ENCODE data around the gene ELMO1. TPM values are rescaled to one million over a fixed set of nuclear protein-coding genes. Genes with fewer than 3 reads are reported as not detected.
A peak's percentile ranks its signal among the peaks of the same experiment; 100 is the strongest.

Gene ELMO1
- total RNA-seq, 4 donors from 2014 or later: 31.1 to 42.9 (median 38.7) TPM

DNA sequence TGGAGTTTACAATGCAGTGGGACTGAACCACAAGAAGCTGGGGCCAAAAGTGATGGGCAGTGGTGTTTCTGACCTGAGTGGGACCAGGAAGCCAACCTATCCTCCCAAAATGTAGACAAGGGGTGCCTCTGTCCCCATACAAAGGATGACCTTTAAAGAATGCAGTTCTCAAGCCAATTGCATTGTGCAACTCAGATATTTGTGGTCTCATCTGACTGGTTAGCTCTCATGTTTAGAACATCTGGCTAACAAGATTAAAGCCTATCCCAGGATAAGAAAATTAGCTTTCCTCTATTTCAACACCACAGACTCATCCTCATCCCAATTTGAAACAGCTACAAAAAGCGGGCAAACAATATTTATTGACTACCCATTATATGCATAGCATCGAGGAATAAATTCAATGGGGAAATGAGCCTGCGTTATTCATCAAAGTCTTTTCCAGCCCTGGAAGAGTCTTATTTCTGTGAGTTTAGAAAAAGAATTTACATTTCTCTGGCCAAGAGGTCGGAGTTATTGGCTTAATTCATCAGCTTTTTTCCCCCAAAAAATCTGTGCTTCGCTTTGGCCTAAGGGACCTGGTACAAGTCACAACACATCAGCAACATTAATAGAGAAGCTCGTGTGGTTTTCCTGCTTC lies 26.7 kb downstream of the ELMO1 start:
- TF ChIP-seq POLR2AphosphoS5 (IDR thresholded peaks at IDR 0.05): peak in 1 of 2 donors; percentile 52
- TF ChIP-seq, protein P1, sequence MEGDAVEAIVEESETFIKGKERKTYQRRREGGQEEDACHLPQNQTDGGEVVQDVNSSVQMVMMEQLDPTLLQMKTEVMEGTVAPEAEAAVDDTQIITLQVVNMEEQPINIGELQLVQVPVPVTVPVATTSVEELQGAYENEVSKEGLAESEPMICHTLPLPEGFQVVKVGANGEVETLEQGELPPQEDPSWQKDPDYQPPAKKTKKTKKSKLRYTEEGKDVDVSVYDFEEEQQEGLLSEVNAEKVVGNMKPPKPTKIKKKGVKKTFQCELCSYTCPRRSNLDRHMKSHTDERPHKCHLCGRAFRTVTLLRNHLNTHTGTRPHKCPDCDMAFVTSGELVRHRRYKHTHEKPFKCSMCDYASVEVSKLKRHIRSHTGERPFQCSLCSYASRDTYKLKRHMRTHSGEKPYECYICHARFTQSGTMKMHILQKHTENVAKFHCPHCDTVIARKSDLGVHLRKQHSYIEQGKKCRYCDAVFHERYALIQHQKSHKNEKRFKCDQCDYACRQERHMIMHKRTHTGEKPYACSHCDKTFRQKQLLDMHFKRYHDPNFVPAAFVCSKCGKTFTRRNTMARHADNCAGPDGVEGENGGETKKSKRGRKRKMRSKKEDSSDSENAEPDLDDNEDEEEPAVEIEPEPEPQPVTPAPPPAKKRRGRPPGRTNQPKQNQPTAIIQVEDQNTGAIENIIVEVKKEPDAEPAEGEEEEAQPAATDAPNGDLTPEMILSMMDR (IDR thresholded peaks at IDR 0.05): no peak
- TF ChIP-seq EP300 (IDR thresholded peaks at IDR 0.05): no peak

DNA sequence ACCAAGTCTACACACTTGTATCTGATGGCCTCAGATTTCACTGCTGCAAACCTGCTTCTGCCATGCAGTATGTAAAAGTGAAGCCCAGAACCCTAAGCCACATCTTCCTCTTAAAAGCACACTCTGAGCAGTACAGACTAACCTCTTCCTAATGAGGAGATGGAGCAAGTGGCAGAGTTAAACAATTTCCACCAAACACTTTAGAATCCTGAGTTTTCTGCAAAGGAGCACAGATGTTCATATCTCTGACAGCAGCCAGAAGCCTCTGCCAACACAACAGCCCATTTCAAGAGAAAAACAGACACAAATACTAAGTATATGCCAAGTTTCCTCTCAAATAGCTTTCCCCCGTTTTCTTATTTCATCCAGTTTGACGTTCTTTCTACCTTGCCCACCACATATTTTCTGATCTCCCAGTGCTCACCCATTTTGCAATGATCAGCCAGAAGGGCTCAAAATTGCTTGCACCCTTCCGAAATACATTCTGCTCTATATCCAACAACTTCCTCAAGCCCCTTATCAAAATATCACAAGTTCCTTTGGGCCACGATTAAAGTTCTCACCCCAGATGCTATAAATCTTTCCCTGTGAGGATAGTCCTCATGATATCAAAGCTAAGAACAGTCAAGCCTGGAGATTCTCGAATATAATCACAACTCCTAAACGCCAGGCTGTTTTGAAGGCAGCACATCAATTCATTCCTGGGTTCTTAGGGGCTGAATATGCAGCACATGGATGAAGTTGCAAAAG lies 27.5 kb downstream of the ELMO1 start:
- H3K27ac ChIP-seq (replicated peaks in 1 of 4): peak overlapping the region; percentile 24 to 51 (median 32)
- peaks cover 20 to 28% (median 23%) of the 10 kb centered on the region in 4 donors for H3K4me1 ChIP-seq
- DNase-seq (ENCODE audit: extremely low spot score): no peak
- TF ChIP-seq POLR2AphosphoS5 (IDR thresholded peaks at IDR 0.05): no peak
- no peak for TF ChIP-seq EP300 (IDR thresholded peaks at IDR 0.05)
- TF ChIP-seq, protein P1 (IDR thresholded peaks at IDR 0.05): no peak
- TF ChIP-seq POLR2A (IDR thresholded peaks at IDR 0.05; ENCODE audit: low read depth): no peak
- intact Hi-C loops (cut with DNase I): no loop called here
- H3K9me3 ChIP-seq: no peaks in the 10 kb centered on the region
- H3K27me3 ChIP-seq: no peaks in the 10 kb centered on the region
- H3K36me3 ChIP-seq: no peaks in the 10 kb centered on the region
- 38% methylated on average over 6 of the region's 6 CpGs for WGBS
- no peak overlapping the region for H3K4me3 ChIP-seq

More for the DNA sequence above, 26.7 kb downstream of the ELMO1 start:
- H3K4me1 ChIP-seq: peaks cover 20 to 28% (median 23%) of the 10 kb centered on the region in 4 donors
- 82% methylated on average over 6 of the region's 6 CpGs for WGBS
- DNase-seq (ENCODE audit: extremely low spot score): no peak
- peak overlapping the region; percentile 24 to 51 (median 36) for H3K27ac ChIP-seq (replicated peaks in 1 of 4)
- H3K9me3 ChIP-seq: no peaks in the 10 kb centered on the region
- H3K4me3 ChIP-seq: no peak overlapping the region
- H3K27me3 ChIP-seq: no peaks in the 10 kb centered on the region
- no peaks in the 10 kb centered on the region for H3K36me3 ChIP-seq
- intact Hi-C loops (cut with DNase I): no loop called here

DNA sequence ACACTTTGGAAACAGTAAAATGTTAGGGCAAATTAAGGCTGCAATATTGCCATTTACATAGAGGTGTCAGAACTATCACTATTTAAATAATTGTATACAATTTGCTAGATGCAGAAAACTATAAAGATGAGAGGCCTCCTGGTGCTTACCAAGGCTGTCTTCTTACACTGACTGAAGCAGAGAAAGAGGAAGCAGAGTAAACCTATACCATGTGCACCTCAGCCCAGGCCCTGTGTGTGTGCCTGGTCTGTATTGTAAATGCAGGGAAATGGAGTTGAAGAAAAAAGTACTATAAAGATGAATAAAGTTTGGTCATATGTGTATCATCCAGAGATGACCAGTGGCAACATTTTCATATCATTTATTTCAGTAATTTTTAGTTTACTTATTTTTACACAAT lies 29.2 kb downstream of the ELMO1 start:
- intact Hi-C loops (cut with DNase I): no loop called here
- peaks cover 20 to 28% (median 23%) of the 10 kb centered on the region in 4 donors for H3K4me1 ChIP-seq
- H3K36me3 ChIP-seq: no peaks in the 10 kb centered on the region
- no peak for TF ChIP-seq EP300 (IDR thresholded peaks at IDR 0.05)
- TF ChIP-seq POLR2A (IDR thresholded peaks at IDR 0.05; ENCODE audit: low read depth): no peak
- TF ChIP-seq, protein P1 (IDR thresholded peaks at IDR 0.05): no peak
- no peak for TF ChIP-seq POLR2AphosphoS5 (IDR thresholded peaks at IDR 0.05)
- H3K27ac ChIP-seq (replicated peaks in 1 of 4): no peak overlapping the region
- H3K4me3 ChIP-seq: no peak overlapping the region
- no peak for DNase-seq (ENCODE audit: extremely low spot score)
- no peaks in the 10 kb centered on the region for H3K9me3 ChIP-seq
- H3K27me3 ChIP-seq: no peaks in the 10 kb centered on the region

DNA sequence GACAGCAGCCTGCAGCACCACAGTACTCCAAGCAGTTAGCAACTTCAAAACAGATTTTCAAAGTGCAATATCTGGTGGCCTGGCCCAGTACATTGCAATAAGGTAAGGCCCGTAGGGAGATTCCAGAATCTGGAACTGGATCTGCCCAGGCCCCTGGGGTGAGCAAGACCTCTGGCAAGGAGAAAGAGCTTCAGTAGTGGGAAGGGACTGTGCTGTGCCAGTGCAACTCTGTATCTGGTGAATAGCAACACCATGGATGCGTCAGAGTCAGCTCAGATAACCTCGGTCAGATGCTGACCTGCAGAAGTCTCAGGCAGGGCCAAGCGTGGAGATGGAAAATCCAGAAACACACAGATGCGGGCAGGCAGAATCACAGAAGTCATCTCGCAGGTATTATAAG lies 30.3 kb downstream of the ELMO1 start:
- H3K4me1 ChIP-seq: peaks cover 17 to 28% (median 23%) of the 10 kb centered on the region in 4 donors
- no peaks in the 10 kb centered on the region for H3K9me3 ChIP-seq
- WGBS: 95% methylated on average over 4 of the region's 6 CpGs
- H3K27me3 ChIP-seq: no peaks in the 10 kb centered on the region
- H3K27ac ChIP-seq (replicated peaks in 1 of 4): no peak overlapping the region
- intact Hi-C loops (cut with DNase I): no loop called here
- DNase-seq (ENCODE audit: extremely low spot score): no peak
- H3K4me3 ChIP-seq: no peak overlapping the region
- H3K36me3 ChIP-seq: no peaks in the 10 kb centered on the region
- no peak for TF ChIP-seq POLR2AphosphoS5 (IDR thresholded peaks at IDR 0.05)
- TF ChIP-seq, protein P1 (IDR thresholded peaks at IDR 0.05): no peak
- no peak for TF ChIP-seq POLR2A (IDR thresholded peaks at IDR 0.05; ENCODE audit: low read depth)
- TF ChIP-seq EP300 (IDR thresholded peaks at IDR 0.05): no peak
